GM19438 (cell line): ENCODE results near the gene CYTH2.

Source experiments
- ATAC-seq: cut with Tn5 transposase; IDR thresholded peaks from one replicate; pipeline ENCODE4 v1.9.1; 2021; ENCODE audit warnings: low read depth; ENCODE audit not compliant: unreplicated experiment

The CYTH2 gene

DNA sequence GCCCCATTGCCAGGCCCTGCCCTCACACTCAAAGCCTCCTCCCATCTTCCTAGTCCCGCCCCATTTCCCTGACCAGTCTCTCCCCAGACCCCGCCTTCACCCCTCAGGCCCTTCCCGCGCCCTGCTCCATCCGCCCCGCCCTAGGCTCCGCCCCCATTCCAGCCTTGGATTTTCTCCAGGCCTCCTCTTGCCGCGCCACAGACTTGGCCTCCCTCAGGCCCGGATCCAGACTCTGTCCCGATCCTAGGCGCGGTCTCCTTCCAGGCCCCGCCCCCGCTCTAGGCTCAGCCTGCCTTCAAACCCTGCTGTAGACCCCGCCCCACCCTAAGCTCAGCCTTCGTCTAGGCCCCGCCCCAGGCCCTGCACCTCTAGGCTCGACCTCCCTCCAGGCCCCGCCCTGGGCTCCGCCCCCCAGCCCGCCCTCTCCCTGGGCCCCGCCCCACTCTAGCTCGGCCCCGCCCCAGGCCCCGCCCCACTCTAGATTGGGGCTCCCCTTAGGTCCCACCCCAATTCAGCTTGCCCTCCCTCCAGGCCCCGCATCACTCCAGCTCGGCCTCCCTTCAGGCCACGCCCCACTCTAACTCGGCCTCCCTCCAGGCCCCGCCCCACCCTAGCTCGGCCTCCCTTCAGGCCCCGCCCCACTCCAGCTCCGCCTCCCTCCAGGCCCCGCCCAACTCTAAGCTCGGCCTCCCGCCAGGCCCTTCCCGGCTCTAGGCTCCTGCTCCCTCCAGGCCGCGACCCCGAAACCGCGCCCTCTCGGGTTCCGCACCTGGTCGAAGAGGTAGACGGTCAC is 24.0 kb downstream of the CYTH2 start:
- peak; percentile 71 for ATAC-seq

DNA sequence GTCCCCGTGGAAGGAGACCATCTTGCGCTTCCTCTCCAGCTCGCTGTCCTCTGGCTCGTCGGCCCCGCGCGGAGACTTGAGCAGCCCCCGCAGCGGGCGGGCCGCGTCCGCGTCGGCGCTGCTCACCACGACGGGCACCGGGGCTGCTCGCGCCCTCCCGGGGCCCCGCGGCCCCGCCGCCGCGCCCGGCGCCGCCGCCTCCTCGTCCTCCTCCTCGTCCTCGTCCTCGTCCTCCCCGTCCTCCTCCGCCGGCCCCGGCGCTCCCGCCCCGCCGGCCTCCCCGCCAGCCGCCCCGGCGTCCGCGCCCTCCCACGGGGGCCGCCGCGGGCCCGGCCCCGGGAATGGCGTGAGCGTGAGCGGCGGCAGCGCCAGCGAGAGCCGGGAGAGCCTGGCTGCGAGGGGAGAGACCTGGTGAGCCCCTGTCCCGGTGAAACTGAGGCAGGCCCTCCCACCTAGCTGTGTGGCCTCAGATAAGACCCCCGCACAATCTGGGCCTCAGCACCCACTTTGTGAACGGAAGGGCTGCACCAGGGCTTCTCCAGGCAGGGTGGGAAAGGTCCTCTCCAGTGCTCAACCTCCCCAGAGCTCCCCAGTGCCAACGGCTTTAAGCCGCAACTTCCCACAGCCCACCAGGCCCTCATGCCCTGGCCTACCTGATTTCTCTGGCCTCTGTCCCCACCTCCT is 24.7 kb downstream of the CYTH2 start:
- ATAC-seq: peak; percentile 1

DNA sequence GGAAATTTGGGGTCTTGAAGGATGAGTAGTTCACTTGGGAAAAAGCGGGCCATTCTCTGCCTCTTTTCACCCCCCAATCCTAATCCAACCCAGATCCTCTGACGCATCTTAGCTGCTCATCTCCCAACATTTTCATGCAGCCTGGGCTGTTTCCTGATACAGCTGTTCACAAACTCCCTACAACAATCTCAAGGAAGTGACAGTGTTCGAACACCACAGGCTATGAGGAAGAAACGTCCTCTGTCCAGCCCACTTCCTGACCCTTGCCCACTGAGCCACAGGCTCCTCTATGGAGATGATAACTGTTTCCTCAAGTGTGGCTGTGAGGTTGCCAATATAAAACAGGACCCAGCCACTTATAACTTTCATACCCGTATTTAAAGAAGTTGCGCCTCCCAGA is 26.2 kb downstream of the CYTH2 start:
- ATAC-seq: no peak

DNA sequence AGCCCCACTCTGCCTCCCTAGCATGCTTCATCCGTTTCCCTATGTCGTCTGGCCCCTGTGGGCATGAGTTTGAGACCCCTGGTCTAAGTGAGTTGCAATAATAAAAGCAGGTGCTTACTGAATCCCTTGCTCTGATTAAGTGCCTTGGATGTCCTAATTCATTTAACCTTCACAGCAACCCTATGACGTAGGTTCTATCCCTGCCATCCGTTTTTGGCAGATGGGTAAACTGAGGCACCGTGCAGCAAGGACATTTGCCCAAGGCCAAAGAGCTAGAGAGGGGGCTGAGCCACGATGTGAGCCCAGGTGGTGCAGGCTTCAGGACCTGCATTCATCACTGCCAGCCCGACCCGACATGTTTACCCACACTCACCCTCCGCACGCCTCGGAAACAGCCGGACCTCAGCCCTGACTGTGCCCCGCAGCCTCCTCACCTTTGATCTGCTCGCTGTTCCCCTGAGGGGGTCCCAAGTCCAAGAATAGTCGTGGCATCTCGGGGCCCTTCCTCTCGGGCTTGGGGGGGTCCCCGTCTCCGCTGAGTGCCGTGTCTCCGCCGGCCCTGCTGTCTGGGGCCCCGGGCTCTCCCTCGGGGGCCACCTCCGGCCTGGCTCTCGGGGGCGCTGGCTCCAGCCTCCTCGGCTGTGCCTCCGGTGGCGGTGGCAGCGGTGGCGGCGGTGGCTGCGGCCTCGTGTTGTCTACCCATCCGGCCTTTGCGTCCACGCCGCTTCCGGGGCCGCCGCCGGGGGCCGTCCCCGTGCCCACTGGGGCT is 28.0 kb downstream of the CYTH2 start:
- ATAC-seq: no peak

DNA sequence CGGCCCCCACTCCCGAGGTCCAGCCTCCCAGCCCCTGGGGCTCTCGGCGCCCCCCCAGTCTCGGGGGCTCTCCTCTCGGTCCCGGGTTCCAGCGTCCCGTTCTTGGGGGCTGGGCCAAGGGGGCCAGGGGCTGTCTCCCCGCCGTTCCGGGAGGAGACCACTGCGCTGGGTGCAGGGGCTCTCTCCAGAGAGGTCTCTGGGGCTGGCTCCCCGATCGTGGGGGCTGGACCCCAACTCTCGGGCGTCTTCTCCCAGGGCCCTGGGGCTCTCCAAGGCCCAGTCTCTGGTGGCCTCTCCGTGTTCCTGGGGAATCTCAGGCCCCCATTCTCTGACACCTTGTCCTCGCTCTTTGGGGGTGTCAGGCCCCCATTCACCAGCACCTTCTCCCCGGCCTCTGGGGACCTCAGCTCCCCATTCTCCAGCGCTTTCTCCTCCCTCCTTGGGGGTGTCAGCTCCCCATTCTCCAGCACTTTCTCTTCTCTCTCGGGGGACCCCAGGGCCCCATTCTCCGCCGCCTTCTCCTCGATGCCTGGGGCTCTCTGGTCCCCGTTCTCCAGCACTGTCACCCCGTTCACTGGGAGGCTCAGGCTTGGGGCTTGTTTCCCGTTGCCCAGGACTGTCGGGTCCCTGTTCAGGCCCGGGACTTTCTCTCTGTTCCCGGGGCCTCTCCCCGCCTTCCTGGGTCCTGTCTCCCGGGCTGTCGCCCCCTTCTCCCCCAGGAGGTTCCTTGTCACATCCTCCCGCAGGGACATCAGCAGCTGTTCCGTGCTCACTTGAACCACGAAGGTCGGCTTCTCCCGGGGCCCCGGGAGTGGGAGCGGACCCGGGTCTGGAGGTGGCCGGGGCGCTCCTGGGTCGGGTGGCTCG is 28.8 kb downstream of the CYTH2 start:
- ATAC-seq: no peak

GRCh38 chr19:48498595-48499311 is 29.6 kb downstream of the CYTH2 start:
- ATAC-seq: no peak

DNA sequence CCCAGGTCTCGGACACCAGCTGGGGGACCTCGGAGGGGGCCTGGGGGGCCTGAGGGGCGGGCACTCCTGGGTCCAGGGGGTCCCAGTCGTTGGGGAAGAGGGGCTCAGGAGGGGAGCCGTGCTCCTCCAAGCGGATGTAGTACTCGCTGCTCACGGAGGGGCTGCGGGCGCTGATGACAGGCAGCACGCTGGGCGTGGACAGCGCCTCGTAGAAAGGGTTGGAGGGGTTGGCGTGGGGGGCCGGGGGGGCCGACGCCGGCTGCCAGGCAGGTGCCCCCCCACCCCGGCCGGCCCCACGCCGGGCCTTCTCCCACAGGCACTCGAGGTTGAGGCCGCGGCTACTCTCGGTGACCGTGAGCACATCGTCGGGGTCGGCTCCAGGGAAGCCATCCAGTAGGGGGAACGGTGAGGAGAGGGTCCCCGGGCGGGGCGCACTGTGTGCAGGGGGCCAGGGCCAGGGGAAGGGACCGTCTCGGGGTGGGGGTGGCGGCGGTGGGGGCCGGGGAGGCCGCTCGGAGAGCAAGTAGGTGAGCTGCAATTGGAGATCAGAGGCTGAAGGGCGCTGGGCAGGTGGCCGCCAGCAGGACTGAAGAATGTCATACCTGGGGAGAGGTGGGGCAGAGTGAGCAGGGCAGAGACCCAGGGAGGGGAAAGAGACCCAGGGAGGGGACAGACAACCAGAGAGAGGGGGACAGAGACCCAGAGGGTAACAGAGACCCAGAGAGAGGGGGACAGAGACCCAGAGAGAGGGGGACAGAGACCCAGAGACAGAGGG is 30.3 kb downstream of the CYTH2 start:
- no peak for ATAC-seq

DNA sequence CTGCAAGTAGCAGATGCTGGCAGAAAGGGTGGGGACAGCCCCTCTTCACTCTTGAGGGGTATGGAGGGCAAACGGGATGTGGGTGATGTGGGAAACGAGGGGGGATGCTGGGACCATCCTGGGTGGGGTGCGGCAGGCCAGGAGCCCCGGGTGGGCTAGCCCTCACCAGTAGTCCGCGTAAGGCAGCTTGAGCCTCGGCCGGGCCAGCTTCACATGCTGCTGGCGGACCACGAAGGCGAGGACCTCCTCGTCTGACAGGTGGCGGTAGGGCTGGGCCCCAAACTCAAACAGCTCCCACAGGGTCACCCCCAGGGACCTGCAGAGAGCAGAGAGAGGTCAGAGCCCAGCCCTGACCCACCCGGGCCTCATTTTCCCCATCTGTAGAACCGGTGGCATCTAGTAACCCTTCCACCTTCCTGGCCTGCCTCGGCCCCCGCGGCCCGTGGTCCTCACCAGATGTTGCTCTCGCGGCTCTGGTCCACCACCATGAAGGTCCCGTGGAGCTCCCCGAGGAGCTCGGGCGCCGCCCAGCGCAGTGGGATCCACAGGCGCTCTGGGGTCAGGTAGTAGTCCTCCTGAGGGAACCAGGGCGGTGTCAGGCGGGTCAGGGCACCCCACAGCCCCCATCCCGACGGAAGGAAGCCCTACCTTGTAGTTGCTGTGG is 31.8 kb downstream of the CYTH2 start:
- no peak for ATAC-seq

DNA sequence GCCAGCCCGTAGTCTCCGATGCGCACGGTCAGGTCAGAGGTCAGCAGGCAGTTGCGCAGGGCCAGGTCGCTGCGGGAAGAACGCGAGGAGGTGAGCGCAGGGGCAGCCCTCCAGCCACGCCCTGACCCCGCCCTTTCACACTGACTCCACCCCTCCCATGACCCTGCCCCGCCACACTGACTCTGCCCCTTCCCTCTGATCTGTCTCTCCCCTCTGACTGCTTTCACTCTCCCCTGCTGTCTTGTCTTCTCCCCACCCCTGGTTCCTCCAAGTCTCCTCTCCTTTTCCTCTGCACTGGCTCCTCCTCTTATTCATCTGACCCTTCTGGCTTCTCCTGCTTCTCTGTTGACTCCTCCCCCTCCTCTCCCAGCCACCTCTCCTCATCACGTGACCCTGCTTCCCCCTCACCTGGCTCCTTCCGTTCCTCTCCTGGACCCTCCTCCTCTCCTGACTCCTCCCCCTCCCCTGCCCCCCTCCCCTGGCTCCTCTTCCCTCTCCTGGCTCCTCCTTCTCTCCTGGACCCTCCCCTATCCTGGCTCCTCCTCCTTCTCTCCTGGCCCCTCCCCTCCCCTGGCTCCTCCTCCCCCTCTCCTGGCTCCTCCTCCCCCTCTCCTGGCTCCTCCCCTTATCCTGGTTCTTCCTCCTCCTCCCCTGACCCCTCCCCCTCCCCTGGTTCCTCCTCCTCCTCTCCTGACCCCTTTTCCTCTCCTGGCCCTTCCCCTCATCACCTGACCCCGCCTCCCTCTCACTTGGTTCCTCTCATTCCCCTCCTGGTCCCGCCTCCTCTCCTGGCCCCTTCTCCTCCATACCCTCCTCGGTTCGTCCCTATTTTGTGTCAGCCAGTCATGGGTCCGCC is 32.6 kb downstream of the CYTH2 start:
- no peak for ATAC-seq

DNA sequence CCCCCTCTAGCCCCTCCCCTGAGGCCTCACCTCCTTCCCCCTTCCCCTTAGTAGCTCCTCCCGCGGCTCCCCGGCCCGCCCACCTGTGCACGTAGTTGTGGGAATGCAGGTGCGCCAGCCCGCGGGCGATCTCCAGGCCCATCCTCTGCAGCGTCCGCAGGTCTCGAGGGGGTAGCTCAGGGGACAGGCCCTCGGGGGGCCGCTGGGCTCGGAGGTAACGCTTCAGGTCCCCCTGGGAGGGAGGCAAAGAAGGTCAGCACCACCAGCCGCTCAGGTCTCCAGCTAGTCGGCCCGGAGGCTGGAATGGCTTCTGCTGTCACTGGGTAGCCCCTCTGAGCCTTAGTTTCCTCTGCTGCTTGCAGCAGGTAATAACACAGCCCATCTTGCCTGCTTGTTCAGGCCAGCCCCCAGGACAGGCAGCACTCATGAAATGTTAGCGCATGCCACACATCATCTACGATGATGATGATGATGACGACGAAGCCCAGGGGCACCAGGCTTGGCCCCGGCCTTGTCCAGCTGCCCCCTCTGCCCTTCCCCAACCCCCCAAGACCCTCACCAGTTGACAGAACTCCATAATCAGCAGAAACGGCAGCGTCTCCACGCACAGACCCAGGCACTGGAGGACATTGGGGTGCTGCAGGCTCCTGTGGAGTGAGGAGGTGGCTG is 33.3 kb downstream of the CYTH2 start:
- no peak for ATAC-seq

DNA sequence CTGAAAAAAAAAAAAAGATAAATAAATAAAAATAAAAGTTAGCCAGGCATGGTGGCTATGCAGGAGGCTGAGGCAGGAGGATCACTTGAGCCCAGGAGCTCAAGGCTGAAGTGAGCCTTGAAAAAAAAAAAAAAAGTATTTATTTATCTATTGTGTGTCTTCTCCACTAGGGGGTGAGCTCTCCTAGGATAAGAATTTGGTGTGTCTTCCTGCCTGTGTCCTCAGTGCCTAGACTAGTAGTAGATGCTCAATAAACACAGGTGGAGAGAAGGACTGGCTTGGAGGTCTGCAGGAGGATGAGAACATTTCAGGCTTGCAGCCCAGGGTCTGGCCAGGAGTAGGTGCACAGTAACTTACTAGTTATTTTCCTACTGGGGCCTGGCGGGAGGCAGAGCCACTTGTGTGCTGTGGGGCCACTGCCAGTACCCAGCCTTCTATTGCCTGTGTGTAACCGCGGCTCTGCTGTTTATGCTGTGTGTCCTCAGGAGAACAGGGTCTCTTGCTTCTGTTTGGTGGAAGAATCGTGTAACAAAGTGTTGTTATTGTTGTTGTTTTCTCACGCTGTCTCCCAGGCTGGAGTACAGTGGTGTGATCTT is 37.1 kb downstream of the CYTH2 start:
- no peak for ATAC-seq

GRCh38 chr19:48507911-48508439 is 38.8 kb downstream of the CYTH2 start:
- no peak for ATAC-seq

- no peak for ATAC-seq
Measured at GRCh38 chr19:48508729-48509411, 39.7 kb downstream of the CYTH2 start.

- ATAC-seq: no peak
Measured at GRCh38 chr19:48509467-48510194, 40.5 kb downstream of the CYTH2 start.
